Measurements from ENCODE around the gene EVX2.
A peak's percentile ranks its signal among the peaks of the same experiment; 100 is the strongest.

The EVX2 gene

GRCh38 chr2:176122683-176123410 lies 39.1 kb upstream of the EVX2 start, which contains the start of gene HOXD9:
Gene HOXD9 (plus strand): TSS chr2:176122719. CDS start chr2:176122769, 50 bp downstream.
- no peak for DNase-seq (ENCODE audit: low read depth)
- peak within 1 kb of the TSS; percentile 47 for H3K4me3 ChIP-seq (ENCODE audit: low read depth, low read length)

- DNase-seq (ENCODE audit: low read depth), result no peak
- H3K4me3 ChIP-seq (ENCODE audit: low read depth, low read length), result peak overlapping the region; percentile 47
These were observed 38.4 kb upstream of the EVX2 start for GRCh38 chr2:176122052-176122682.

- H3K4me3 ChIP-seq (ENCODE audit: low read depth, low read length), result no peak overlapping the region
- DNase-seq (ENCODE audit: low read depth), result no peak
These were observed 37.7 kb upstream of the EVX2 start for GRCh38 chr2:176121190-176122051.

DNA sequence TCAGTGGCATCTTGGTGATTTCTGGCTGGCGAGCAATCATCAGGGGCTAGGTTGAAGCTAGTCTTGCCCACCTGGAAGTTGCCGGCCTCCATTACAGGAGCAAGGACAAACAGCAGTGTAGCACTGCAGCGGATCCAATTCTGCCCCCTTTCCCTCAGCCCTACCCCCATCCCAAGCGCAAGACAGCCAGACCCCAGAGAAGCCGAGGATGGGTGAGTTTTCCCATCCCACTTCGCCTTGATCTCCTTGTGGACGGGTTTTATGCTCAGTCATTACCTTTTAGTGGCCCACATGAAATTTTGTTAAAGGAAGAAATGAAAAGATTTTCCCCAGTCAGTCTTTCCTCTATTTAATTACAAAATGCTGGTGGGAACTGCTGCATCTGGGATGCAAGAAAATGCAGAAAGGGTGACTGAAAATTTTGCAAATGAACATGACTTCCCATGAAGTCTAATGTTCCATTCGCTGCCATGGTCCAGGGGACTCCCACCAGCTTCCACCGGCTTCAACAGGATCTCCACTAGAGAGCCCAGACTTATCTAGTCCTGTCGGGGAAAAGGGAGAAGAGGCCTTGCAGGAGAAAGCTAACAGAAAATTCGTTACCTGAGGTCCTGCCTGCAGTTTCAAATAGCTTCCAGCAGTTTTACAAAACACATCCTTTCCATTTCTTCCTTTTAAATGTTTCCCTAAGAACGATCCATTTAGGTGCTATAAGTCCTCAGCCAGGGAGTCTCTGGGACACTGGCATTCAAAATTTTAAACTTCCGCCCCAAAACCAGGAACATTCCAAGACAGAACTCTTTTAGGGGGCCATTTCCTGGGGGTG lies 36.8 kb upstream of the EVX2 start:
- no peak for DNase-seq (ENCODE audit: low read depth)
- H3K4me3 ChIP-seq (ENCODE audit: low read depth, low read length), result no peak overlapping the region

DNA sequence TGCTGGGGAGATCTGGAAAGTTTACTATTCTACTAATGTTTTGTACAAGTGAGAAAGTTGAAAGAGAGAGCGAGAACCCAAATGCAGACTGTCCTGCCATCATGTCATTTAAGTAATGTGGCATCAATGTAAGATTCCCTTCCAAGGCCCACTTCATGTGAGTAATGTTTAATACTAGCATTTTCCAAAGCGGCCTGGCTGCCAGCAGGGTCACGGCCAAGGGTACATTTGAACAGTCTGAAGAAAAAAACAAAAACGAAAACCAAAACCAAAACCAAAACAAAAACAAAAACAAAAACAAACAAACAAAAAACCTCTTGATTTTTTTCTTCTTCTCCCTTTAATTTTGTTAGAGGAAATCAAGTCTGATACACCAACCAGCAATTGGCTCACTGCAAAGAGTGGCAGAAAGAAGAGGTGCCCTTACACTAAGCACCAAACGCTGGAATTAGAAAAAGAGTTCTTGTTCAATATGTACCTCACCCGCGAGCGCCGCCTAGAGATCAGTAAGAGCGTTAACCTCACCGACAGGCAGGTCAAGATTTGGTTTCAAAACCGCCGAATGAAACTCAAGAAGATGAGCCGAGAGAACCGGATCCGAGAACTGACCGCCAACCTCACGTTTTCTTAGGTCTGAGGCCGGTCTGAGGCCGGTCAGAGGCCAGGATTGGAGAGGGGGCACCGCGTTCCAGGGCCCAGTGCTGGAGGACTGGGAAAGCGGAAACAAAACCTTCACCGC lies 35.0 kb upstream of the EVX2 start:
- no peak for DNase-seq (ENCODE audit: low read depth)
- H3K4me3 ChIP-seq (ENCODE audit: low read depth, low read length), result no peak overlapping the region

DNA sequence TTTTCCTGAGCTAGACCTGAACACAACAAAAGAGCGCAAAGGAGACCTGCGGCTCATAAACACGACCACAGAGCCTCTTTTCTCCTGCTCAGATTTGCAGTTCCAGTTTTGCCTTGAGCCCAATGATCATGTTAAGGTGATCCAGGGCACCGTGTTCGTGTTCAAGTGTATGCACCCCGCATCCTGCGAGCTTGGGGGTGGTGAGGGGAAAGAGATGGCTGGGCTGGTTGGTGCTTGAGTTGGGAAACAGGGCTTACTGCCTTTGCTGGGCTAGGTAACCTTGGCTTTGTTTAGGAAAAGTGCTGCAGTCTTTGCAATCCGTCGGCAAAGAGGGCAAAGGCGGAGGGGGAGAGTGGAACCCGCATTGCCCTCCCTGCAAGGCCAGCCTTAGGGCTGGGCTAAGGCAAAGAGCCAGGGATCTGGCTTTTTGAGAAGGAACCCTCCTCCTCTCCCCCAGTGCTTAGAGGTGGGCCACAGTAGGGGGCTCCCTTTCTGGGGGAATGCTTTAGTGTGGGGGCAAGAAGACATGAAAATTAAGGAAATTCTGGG lies 34.1 kb upstream of the EVX2 start:
- H3K4me3 ChIP-seq (ENCODE audit: low read depth, low read length), result no peak overlapping the region

DNA sequence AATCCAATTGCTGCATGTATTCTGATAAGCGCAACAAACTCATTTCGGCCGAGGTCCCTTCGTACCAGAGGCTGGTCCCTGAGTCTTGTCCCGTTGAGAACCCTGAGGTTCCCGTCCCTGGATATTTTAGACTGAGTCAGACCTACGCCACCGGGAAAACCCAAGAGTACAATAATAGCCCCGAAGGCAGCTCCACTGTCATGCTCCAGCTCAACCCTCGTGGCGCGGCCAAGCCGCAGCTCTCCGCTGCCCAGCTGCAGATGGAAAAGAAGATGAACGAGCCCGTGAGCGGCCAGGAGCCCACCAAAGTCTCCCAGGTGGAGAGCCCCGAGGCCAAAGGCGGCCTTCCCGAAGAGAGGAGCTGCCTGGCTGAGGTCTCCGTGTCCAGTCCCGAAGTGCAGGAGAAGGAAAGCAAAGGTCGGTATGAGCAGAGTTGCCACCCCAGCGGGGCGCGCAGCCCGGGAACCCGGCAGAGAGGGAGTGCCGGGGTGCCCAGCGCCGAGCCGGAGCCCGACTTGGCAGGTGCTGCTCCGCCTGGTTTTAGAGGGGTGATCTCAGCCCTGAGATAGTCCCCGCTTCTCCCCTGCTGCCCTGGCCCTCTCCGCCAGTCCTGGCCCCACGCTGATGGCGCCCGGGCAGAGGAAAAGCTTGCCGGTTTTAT lies 33.5 kb upstream of the EVX2 start:
- no peak for DNase-seq (ENCODE audit: low read depth)
- no peak overlapping the region for H3K4me3 ChIP-seq (ENCODE audit: low read depth, low read length)

More for the DNA sequence above, 34.1 kb upstream of the EVX2 start:
- DNase-seq (ENCODE audit: low read depth), result no peak

DNA sequence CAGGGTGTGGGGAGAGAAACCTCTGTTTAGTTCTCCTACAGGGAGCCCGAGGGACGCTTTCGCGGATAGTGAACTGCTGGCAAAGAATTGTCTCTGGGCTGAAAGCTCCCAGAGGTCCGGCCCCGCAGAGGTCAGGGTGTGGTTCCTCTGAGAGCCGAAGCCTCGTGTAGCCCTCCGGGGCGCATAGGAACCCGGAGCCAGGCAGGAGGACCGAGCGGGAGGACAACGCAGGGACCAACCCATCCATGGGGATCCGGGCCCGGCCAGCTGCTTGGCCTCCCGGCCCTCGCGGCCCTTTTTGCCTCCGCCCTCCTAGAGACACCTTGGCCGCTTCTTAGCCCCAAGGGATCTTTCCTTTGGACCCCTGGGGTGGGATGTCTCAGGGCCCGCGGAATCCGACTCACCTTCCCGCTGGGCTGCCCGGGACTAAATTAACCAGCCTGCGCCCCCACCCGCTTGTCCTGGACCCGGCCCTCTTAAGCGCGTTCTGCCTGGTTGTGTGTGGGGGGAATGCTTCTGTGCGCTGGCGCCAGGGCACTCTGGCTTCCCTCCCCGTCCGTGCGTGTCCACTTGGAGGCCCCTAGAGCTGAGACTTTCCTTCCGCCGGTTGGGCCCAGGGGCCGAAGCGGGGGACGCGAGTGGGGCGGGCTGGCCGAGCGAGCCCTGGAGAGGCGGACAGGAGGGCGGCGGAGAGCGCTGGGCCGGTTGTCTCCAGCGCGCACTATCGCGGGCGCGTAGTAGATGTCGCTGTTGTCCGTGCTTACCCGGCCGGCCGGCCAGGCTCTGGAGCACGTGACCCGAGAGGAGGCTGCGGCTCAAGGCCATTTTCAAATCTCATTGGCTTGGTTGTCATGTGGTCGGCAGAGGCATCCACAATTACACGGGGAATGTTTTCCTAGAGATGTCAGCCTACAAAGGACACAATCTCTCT lies 32.4 kb upstream of the EVX2 start, which contains the start of gene HOXD10:
Gene HOXD10, plus strand, starts transcription at position 896 of the 931 bp plus-strand sequence. CDS start 56 bp downstream, outside the sequence.
- no peak for DNase-seq (ENCODE audit: low read depth)
- H3K4me3 ChIP-seq (ENCODE audit: low read depth, low read length), result peak within 1 kb of the TSS; percentile 17

DNA sequence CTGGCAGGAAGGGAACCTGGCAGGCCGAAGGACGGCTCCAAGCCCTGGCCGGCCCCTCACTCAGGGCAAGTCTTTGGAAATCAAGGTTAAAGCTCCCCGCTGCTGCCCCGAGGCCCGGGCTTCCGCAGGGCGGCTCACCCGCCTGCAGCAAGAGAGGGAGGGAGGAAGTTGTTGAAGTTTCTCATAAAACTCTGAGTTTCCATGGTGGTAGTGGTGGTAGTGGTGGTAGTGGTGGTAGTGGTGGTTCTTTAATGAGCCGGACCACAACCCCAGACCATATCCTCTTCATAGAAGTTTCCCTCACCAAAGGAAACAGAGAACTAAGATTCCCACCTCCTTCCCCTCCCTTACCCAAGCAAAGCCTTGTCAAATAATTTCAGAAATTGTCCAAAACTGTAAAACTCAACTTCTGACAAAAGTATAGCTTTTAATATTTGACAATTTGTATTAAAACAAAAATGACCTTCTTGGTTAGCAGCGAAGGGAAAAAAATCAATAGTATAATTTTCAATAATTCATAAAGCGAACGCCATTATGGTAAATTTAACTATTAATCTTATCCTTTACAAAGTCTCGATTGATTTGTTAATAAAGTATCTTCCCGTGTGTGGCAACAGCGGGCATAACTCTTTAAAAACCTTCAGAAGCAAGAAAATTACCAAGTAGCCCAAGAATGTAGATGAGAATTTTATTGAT lies 31.3 kb upstream of the EVX2 start:
- no peak overlapping the region for H3K4me3 ChIP-seq (ENCODE audit: low read depth, low read length)
- no peak for DNase-seq (ENCODE audit: low read depth)

GRCh38 chr2:176114120-176114929 lies 30.6 kb upstream of the EVX2 start:
- no peak overlapping the region for H3K4me3 ChIP-seq (ENCODE audit: low read depth, low read length)
- no peak for DNase-seq (ENCODE audit: low read depth)

GRCh38 chr2:176112375-176113302 lies 28.9 kb upstream of the EVX2 start:
- no peak for DNase-seq (ENCODE audit: low read depth)
- no peak overlapping the region for H3K4me3 ChIP-seq (ENCODE audit: low read depth, low read length)

- DNase-seq (ENCODE audit: low read depth), result no peak
- no peak overlapping the region for H3K4me3 ChIP-seq (ENCODE audit: low read depth, low read length)
These were observed 28.1 kb upstream of the EVX2 start for GRCh38 chr2:176111846-176112374.

DNA sequence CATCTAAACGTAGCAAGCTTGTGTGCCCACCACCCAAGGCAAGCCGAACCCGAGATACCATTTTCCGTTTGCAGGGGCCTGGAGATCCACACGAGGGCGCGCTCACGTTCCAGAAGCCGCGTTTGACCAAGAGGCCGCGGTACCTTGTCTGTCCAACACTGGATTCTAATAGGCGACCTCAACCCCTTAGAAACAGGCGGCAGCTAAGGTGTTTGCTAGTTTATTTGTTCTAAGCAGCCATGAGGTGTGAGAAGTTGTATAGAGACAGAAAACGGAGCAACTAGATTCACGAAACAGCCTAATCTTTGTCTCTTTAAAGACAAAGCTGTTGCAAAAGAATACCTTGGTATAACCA lies 27.5 kb upstream of the EVX2 start:
- H3K4me3 ChIP-seq (ENCODE audit: low read depth, low read length), result no peak overlapping the region
- no peak for DNase-seq (ENCODE audit: low read depth)

Data from skeletal muscle cell (primary cell).